ENCODE data around the gene TSPAN33. TPM values are rescaled to one million over a fixed set of nuclear protein-coding genes. Genes with fewer than 3 reads are reported as not detected.
"Not testable (repeated sequence)": the region's sequence is repeated elsewhere in the genome, so short reads cannot be mapped to it uniquely, and the experiment has no call there.

The TSPAN33 gene
- total RNA-seq, 2 donors from 2014 or later, result 5.2 to 6.3 TPM

GRCh38 chr7:129167817-129168216, 23.3 kb downstream of the TSPAN33 start:
- intact Hi-C loops (cut with DNase I), result no loop called here
- no peak for DNase-seq (ENCODE audit: low spot score)

GRCh38 chr7:129168231-129169021, 23.9 kb downstream of the TSPAN33 start:
- no peak for DNase-seq (ENCODE audit: low spot score)
- intact Hi-C loops (cut with DNase I), result no loop called here

GRCh38 chr7:129169171-129169671, 24.7 kb downstream of the TSPAN33 start:
- intact Hi-C loops (cut with DNase I), result no loop called here
- DNase-seq (ENCODE audit: low spot score), result peak; percentile 88

DNA sequence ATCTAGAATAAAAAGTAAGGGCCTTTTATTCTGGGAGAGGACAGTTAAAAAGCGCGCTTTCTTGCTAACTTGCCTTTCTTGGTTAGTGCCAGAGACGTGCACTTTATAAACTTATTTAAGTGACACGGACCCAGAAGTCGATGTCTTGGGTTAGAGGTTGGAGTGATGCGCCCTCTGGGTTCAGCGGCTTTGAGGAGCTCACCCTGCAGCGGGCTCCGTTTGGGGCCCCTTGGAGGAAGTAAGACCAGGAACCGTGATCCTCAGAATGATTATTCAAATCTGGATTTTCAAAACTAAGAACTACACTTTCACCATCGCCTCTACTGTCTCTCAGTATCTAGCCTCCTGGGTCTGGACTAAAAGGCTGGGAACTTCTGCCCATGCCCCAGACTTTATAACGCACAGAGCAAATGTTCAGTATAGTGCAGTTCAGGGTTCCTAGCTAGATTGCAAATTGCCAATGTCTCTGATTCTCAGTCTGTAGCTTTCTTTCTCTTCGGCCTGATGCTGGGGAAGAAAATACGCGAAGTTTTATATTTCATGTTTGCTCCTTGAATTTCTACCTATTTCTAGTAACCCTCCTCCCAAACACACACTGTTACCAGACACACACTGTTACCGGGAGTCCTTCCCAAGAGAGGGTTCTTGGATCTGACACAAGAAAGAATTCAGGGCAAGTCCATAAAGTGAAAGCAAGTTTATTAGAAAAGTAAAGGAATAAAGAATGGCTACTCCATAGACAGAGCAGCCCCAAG, 25.4 kb downstream of the TSPAN33 start:
- DNase-seq (ENCODE audit: low spot score), result no peak
- intact Hi-C loops (cut with DNase I), result no loop called here

DNA sequence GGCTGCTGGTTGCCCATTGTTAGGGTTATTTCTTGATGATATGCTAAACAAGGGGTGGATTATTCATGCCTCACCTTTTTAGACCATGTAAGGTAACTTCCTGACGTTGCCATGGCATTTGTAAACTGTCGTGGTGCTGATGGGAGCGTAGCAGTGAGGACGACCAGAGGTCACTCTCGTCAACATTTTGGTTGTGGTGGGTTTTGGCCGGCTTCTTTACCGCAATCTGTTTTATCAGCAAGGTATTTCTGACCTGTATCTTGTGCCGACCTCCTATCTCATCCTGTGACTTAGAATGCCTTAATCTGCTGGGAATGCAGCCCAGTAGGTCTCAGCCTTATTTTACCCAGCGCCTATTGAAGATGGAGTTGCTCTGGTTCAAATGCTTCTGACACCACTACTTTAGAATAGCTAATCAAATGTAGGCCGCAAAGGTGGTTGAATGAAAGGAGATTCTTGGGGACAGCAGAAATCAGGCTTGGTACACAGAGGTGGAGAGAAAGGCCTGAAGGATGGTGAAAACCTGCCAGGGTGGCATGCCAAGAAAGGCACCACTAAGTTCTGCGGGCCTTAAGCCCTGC, 26.0 kb downstream of the TSPAN33 start:
- DNase-seq (ENCODE audit: low spot score), result no peak
- intact Hi-C loops (cut with DNase I), result no loop called here

DNA sequence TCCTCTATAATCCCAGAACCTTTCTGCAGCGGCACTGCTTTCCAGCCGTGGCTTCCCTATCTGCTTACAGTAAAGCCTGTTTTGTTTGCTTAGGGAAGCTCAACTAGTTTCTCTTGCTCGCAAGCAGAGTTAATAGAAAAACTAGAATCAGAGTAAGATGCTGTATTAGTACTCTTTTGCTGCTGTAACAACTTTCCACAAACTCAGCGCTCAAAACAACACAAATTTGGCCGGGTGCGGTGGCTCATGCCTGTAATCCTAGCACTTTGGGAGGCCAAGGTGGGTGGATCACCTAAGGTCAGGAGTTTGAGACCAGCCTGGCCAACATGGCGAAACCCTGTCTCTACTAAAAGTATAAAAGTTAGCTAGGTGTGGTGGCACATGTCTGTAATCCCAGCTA, 29.4 kb downstream of the TSPAN33 start:
- DNase-seq (ENCODE audit: low spot score); intact Hi-C loops (cut with DNase I): not testable (repeated sequence)

DNA sequence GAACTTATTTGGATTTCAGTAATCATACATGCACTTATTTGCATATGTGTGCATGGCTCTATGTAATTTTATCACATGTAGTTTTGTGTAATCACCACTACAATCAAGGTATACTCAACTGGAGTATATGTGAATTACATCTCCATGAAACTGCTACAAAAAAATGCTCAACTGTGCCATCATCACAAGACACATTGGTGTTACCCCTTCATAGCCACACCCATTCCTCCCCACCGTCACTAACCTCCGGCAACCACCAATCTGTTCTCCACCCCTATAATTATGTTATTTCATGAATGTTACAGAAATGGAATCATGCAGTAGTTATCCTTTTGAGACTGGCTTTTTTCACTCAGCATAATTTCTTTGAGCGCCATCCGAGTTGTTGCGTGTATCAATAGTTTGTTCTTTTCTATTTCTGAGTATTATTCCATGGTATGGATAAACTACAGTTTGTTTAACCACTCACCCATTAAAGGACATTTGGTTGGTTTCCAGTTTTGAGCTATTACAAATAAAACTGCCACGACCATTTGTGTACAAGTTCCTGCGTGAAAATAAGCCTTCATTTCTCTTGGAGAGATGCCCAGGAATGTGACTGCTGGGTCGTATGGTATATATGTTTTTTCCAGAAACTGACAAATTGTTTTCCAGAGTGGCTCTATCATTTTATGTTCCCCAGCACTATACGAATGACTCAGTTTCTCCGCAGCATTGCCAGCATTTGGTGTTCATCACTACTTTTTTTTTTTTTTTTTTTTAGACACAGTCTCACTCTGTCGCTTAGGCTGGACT, 32.6 kb downstream of the TSPAN33 start:
- no peak for DNase-seq (ENCODE audit: low spot score)
- intact Hi-C loops (cut with DNase I), result no loop called here

- DNase-seq (ENCODE audit: low spot score), result no peak
- intact Hi-C loops (cut with DNase I), result no loop called here
Measured at GRCh38 chr7:129184981-129185670, 40.6 kb downstream of the TSPAN33 start.

DNA sequence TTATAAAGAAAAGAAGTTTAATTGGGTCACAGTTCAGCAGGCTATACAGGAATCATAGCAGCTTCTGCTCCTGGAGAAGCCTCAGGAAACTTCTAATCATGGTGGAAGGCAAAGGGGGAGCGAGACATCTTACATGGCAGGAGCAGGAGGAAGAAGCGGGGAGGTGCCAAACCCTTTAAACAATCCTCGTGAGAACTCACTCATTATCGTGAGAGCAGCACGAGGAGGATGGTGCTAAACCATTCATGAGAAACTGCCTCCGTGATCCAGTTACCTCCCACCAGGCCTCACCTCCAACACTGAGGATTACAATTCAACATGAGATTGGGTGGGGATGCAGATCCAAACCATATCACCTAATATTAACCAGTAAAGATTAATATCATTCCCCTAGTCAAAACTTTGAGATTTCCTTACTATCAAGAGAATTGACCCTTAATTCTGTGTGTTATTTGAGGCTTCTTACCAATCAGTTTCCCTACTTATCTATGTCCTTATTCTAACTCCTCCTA, 42.3 kb downstream of the TSPAN33 start:
- no peak for DNase-seq (ENCODE audit: low spot score)

DNA sequence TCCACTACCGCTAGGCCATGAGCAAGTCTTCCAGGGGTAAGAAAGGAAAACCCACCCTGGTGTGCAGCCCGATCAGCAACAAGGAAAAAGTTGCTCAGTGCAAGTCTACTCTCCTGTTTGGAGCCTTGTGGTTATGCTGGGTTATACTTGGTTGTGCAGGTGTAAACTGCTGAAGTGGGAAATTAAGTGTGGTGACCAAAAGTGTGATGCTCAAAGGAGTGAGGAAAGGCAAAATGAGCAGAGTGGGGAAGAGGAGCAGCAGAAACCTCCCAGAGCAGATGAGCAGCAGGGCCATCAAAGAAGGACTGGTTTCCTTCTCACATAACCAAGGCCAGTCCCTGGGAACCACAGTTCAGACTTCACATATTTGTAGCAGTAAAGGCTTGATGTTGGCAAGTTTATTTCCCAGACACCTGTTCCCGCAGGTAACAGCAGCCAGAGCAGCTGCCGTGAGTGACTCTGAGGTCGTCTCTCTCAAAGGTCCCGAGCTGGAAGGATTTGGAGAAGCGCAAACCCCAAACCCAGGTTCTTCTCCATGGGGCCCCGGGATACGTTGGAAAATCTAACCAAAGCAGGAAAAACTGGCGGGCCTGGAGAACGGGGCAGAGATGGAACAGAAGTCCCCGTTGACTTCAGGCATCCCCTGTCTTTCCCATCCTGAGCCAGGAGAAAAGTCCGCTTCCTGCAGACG, 43.3 kb downstream of the TSPAN33 start:
- intact Hi-C loops (cut with DNase I), result no loop called here
- no peak for DNase-seq (ENCODE audit: low spot score)

More for the DNA sequence above, 42.3 kb downstream of the TSPAN33 start:
- intact Hi-C loops (cut with DNase I), result no loop called here

GRCh38 chr7:129188372-129188891, 43.9 kb downstream of the TSPAN33 start, which contains the start of gene SMO:
Gene SMO (plus strand): TSS chr7:129188633. CDS start chr7:129189152, 519 bp downstream.
- intact Hi-C loops (cut with DNase I), result no loop called here
- DNase-seq (ENCODE audit: low spot score), result peak; percentile 88

- intact Hi-C loops (cut with DNase I), result no loop called here
- DNase-seq (ENCODE audit: low spot score), result no peak
Measured at GRCh38 chr7:129188892-129189660, 44.6 kb downstream of the TSPAN33 start.

DNA sequence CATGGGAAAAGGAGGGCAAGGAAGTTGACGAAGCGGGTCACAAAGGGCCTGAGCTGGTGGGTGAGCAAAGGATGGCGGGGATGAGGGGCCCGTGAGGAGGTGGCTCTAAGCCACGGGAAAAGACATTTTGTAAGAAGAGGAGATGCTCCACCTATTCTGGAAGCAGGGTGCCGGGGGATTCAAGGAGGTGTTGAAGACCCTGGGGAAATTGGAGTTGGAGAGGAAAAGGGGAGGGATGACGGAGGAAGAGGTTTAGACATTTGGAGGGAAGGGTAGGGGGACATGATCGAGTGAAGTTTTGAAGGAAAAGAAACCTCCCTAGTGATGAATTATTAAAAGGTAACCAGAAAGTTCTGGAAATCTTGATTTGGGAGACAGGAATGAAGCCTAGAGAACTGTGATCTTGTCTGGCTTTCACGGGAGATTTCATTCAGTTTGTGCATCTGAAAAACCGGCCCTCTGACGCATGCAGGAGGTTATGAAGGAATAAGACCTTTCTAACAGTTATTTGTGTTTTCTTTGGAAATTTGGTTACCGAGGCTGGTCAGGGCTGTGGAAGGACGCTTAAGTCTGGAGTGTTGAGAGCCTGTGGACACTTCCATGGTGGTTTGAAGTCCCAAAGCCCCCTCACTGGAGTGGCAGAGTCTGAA, 45.3 kb downstream of the TSPAN33 start:
- no peak for DNase-seq (ENCODE audit: low spot score)
- intact Hi-C loops (cut with DNase I), result no loop called here

GRCh38 chr7:129191272-129191671, 46.8 kb downstream of the TSPAN33 start:
- no peak for DNase-seq (ENCODE audit: low spot score)
- intact Hi-C loops (cut with DNase I), result no loop called here

- intact Hi-C loops (cut with DNase I), result no loop called here
- DNase-seq (ENCODE audit: low spot score), result no peak
Measured at GRCh38 chr7:129193892-129194291, 49.4 kb downstream of the TSPAN33 start.

- intact Hi-C loops (cut with DNase I), result no loop called here
- no peak for DNase-seq (ENCODE audit: low spot score)
Measured at GRCh38 chr7:129197771-129198170, 53.3 kb downstream of the TSPAN33 start.

Data from posterior vena cava (tissue), 2 donors.